Caco-2 (cell line): ENCODE data around the gene DLGAP4. TPM values are rescaled to one million over a fixed set of nuclear protein-coding genes. Genes with fewer than 3 reads are reported as not detected.

Experiments used
- BruUV-seq: library from RNA; stranded (reverse); fragments of 400-500 nt; replicated peaks from 2 replicates; lab custom pipeline; 2021; lab: Mats Ljungman, UMichigan
- CTCF ChIA-PET: fragments of 300-600 bp; sonication (Branson Sonifier 250); formaldehyde crosslinking; loops from one replicate; lab custom pipeline; 2022; ENCODE audit warnings: antibody characterized with exemption; lab: Charles Lee
- POLR2A ChIA-PET: fragments of 300-600 bp; sonication (Branson Sonifier 250); formaldehyde crosslinking; loops from one replicate; lab custom pipeline; 2022; ENCODE audit warnings: antibody characterized with exemption; lab: Charles Lee
- DNase-seq, 2 experiments: peaks; one replicate each; pipeline versions ENCODE4 v3.0.0 to v3.0.0-alpha.2; 2020 to 2022
- H3K27me3 ChIP-seq: replicated peaks from 2 replicates; pipeline ENCODE4 v1.6.0; 2011; ENCODE audit warnings: low read length; ENCODE audit not compliant: control insufficient read depth, insufficient read depth
- H3K36me3 ChIP-seq: 2 replicates; pipeline ENCODE4 v1.5.1; 2011; ENCODE audit warnings: low read length; ENCODE audit not compliant: control insufficient read depth, insufficient read depth
- H3K4me1 ChIP-seq: fragments of 250-450 bp; sonication (Bioruptor Pico); 2 replicates; pipeline ENCODE4 v1.5.1; 2020; ENCODE audit warnings: mild to moderate bottlenecking
- H3K4me3 ChIP-seq: 2 replicates; pipeline ENCODE4 v1.5.1; 2011; ENCODE audit warnings: low read depth, mild to moderate bottlenecking, control low read depth, low read length
- H3K9me3 ChIP-seq: fragments of 250-450 bp; sonication (Bioruptor Pico); 2 replicates; pipeline ENCODE4 v1.5.1; 2020; ENCODE audit warnings: mild to moderate bottlenecking, moderate library complexity
- H3K27ac Mint-ChIP-seq: one replicate; pipeline ENCODE4 v1.8.0; 2022; ENCODE audit warnings: mixed read lengths; ENCODE audit not compliant: unreplicated experiment
- H3K27me3 Mint-ChIP-seq: one replicate; pipeline ENCODE4 v1.8.0; 2022; ENCODE audit warnings: mixed read lengths; ENCODE audit not compliant: insufficient read depth, unreplicated experiment
- H3K36me3 Mint-ChIP-seq: one replicate; pipeline ENCODE4 v1.8.0; 2022; ENCODE audit warnings: mild to moderate bottlenecking, mixed read lengths; ENCODE audit not compliant: insufficient read depth, unreplicated experiment
- H3K4me1 Mint-ChIP-seq: one replicate; pipeline ENCODE4 v1.8.0; 2022; ENCODE audit warnings: low read depth, mixed read lengths; ENCODE audit not compliant: unreplicated experiment
- H3K4me3 Mint-ChIP-seq: one replicate; pipeline ENCODE4 v1.8.0; 2022; ENCODE audit warnings: mild to moderate bottlenecking, moderate library complexity, mixed read lengths; ENCODE audit not compliant: unreplicated experiment
- H3K9me3 Mint-ChIP-seq: one replicate; pipeline ENCODE4 v1.8.0; 2022; ENCODE audit warnings: mixed read lengths; ENCODE audit not compliant: unreplicated experiment
- CTCF ChIP-seq, 2 experiments: fragments of 200-600 bp in 1 of 2; IDR thresholded peaks; 1 replicate in 1 of 2; 2 replicates in 1 of 2; pipeline versions ENCODE4 v1.5.1 to v1.8.0; 2011 to 2022; ENCODE audit warnings: antibody characterized with exemption in 1 of 2, control low read depth in 1 of 2, inconsistent platforms in 1 of 2, low read depth in 1 of 2, low read length in 1 of 2, mild to moderate bottlenecking in 1 of 2, moderate library complexity in 1 of 2; ENCODE audit not compliant: insufficient read depth in 1 of 2, severe bottlenecking in 1 of 2, unreplicated experiment in 1 of 2
- intact Hi-C: fragments of 100-400 bp; cut with micrococcal nuclease; formaldehyde crosslinking; loops from one replicate; pipeline ENCODE4 v1.10.0; 2022; ENCODE audit not compliant: unreplicated experiment
- total RNA-seq: library from RNA; stranded (reverse); gene quantifications from 2 replicates; pipeline ENCODE4 v1.2.3, GENCODE V29; 2022

DLGAP4 gene
- total RNA-seq, 1 experiment from 2014 or later = 122 TPM

GRCh38 chr20:36352843-36353553 is 46.9 kb downstream of the DLGAP4 start:
- H3K9me3 Mint-ChIP-seq = no peaks in the 10 kb centered on the region
- Histone ChIP-seq H3K9me3 (no peaks in the 10 kb centered on the region), H3K27me3 (no peaks in the 10 kb centered on the region), H3K4me1 (peaks cover 15% of the 10 kb centered on the region), H3K36me3 (no peaks in the 10 kb centered on the region), H3K4me3 (no peak overlapping the region)
- H3K4me1 Mint-ChIP-seq = peaks cover 22% of the 10 kb centered on the region
- ChIA-PET POLR2A (no interaction called here), CTCF (interaction anchor here (0.6 kb wide), 1 partner anchor 10 kb away, joined by 3 read pairs; no protein-coding TSS in a partner anchor)
- no peaks in the 10 kb centered on the region for H3K36me3 Mint-ChIP-seq
- peak in 1 of 2 experiments; percentile 49 for DNase-seq
- peaks cover 12% of the 10 kb centered on the region for H3K27me3 Mint-ChIP-seq
- intact Hi-C loops = no loop called here
- BruUV-seq = no TSS peak
- H3K27ac Mint-ChIP-seq = peak overlapping the region; percentile 1
- no peak overlapping the region for H3K4me3 Mint-ChIP-seq
- TF ChIP-seq CTCF (IDR thresholded peaks at IDR 0.05; ENCODE audit: insufficient read depth in 1 of 2, low read depth in 1 of 2, low read length in 1 of 2, severe bottlenecking in 1 of 2, unreplicated experiment in 1 of 2) = no peak

DNA sequence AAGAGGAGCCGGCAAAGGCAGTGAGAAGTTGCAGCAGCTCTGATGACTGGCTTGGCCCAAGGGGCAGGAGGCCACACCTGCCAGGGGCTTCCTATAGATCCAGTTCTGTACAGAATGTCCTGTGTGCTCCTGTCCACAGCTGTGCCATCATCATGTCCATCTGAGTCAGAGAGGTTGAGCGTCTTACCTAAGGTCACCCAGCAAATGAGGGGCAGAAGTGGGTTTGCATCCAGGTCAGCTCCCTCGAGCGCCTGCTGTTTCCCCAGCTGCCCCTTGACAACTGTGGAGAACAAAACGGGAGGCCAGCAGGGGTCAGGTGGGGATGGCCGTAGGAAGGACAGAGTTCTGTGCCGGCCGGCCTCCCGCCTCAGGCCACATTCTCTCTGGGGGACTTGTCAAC is 47.6 kb downstream of the DLGAP4 start:
- no peaks in the 10 kb centered on the region for H3K27me3 ChIP-seq
- H3K27ac Mint-ChIP-seq = no peak overlapping the region
- peaks cover 15% of the 10 kb centered on the region for H3K4me1 ChIP-seq
- H3K9me3 ChIP-seq = no peaks in the 10 kb centered on the region
- no peaks in the 10 kb centered on the region for H3K9me3 Mint-ChIP-seq
- no peak for TF ChIP-seq CTCF (IDR thresholded peaks at IDR 0.05; ENCODE audit: insufficient read depth in 1 of 2, low read depth in 1 of 2, low read length in 1 of 2, severe bottlenecking in 1 of 2, unreplicated experiment in 1 of 2)
- no peak overlapping the region for H3K4me3 Mint-ChIP-seq
- no peak for DNase-seq
- peaks cover 7% of the 10 kb centered on the region for H3K27me3 Mint-ChIP-seq
- no peaks in the 10 kb centered on the region for H3K36me3 ChIP-seq
- intact Hi-C loops = no loop called here
- BruUV-seq = no TSS peak
- H3K4me3 ChIP-seq = no peak overlapping the region
- peaks cover 22% of the 10 kb centered on the region for H3K4me1 Mint-ChIP-seq
- ChIA-PET CTCF (no interaction called here), POLR2A (no interaction called here)
- no peaks in the 10 kb centered on the region for H3K36me3 Mint-ChIP-seq

DNA sequence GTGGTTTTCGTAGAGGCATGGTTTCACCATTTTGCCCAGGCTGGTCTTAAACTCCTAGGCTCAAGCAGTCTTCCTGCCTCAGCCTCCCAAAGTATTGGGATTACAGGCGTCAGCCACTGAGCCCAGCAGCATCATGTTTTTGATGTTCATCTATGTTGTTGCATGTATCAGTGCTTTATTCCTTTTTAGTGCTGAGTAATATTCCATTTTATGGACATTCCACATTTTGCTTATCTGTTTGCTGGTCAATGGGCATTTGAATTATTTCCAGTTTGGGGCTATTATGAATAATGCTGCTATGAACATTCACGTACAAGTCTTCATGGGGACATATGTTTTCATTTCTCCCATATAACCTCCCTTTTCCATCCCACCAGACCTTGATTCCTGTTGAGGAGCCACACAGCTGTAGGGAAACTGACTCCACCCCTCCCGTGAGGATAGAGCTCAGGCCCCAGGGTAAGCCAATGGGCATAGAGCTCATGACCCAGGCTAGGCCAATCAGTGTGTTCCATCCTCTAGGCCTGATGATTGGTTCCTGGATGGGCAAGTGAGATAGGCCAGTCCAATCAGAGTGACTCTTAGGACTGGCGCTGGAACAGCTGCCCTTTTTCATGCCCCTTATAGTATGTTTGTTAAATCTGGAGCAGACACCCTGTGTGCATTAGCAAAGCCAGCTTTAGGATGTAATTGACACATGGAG is 49.5 kb downstream of the DLGAP4 start:
- intact Hi-C loops = no loop called here
- H3K4me3 Mint-ChIP-seq = no peak overlapping the region
- DNase-seq = no peak
- H3K9me3 Mint-ChIP-seq = no peaks in the 10 kb centered on the region
- peaks cover 7% of the 10 kb centered on the region for H3K27me3 Mint-ChIP-seq
- H3K4me1 Mint-ChIP-seq = peaks cover 22% of the 10 kb centered on the region
- Histone ChIP-seq H3K4me3 (no peak overlapping the region), H3K9me3 (no peaks in the 10 kb centered on the region), H3K27me3 (no peaks in the 10 kb centered on the region), H3K36me3 (no peaks in the 10 kb centered on the region), H3K4me1 (peaks cover 15% of the 10 kb centered on the region)
- ChIA-PET POLR2A (no interaction called here), CTCF (no interaction called here)
- no TSS peak for BruUV-seq
- no peak overlapping the region for H3K27ac Mint-ChIP-seq
- H3K36me3 Mint-ChIP-seq = no peaks in the 10 kb centered on the region
- TF ChIP-seq CTCF (IDR thresholded peaks at IDR 0.05; ENCODE audit: insufficient read depth in 1 of 2, low read depth in 1 of 2, low read length in 1 of 2, severe bottlenecking in 1 of 2, unreplicated experiment in 1 of 2) = no peak
